Activated CD8-positive, alpha-beta memory T cell treated with anti-CD3 and anti-CD28 coated beads, Interleukin-2, amount 10 ng/mL, durations not matched to agents 7 days and 5 days (primary cell): ENCODE data around the gene CPXM1. TPM values are rescaled to one million over a fixed set of nuclear protein-coding genes. Genes with fewer than 3 reads are reported as not detected.
A peak's percentile ranks its signal among the peaks of the same experiment; 100 is the strongest.
"Not testable (repeated sequence)": the region's sequence is repeated elsewhere in the genome, so short reads cannot be mapped to it uniquely, and the experiment has no call there.

Source experiments
- ATAC-seq: fragments of 150-1000 bp; cut with Tn5 transposase; one replicate; pipeline ENCODE4 v1.10.0; 2021; ENCODE audit warnings: moderate library complexity
- CTCF ChIA-PET: fragments of 350-600 bp; sonication (Branson Sonifier 250); formaldehyde crosslinking; loops from one replicate; lab custom pipeline; 2021; ENCODE audit warnings: antibody characterized with exemption; lab: Charles Lee
- DNase-seq: peaks from one replicate; pipeline ENCODE4 v3.0.0-alpha.2; 2020
- H3K27ac Mint-ChIP-seq: one replicate; pipeline ENCODE4 v1.8.0; 2021; ENCODE audit warnings: mild to moderate bottlenecking, mixed read lengths
- H3K27me3 Mint-ChIP-seq: one replicate; pipeline ENCODE4 v1.8.0; 2021; ENCODE audit warnings: mixed read lengths
- H3K36me3 Mint-ChIP-seq: one replicate; pipeline ENCODE4 v1.8.0; 2021; ENCODE audit warnings: mild to moderate bottlenecking, mixed read lengths
- H3K4me1 Mint-ChIP-seq: one replicate; pipeline ENCODE4 v1.8.0; 2021; ENCODE audit warnings: mixed read lengths
- H3K4me3 Mint-ChIP-seq: one replicate; pipeline ENCODE4 v1.8.0; 2021; ENCODE audit warnings: mild to moderate bottlenecking, moderate library complexity, mixed read lengths
- H3K9me3 Mint-ChIP-seq: one replicate; pipeline ENCODE4 v1.8.0; 2022; ENCODE audit warnings: low read depth, mixed read lengths
- total RNA-seq, 2 experiments: library from RNA; stranded (reverse); gene quantifications; one replicate each; pipeline ENCODE4 v1.2.3, GENCODE V29; 2021

CPXM1 gene
- total RNA-seq, 2 experiments from 2014 or later: 0.35 to 0.68 TPM

- ATAC-seq (no peak), DNase-seq (no peak)
- Mint-ChIP-seq H3K27ac (no peak overlapping the region), H3K4me3 (no peak overlapping the region), H3K36me3 (no peaks in the 10 kb centered on the region), H3K4me1 (peaks cover 4% of the 10 kb centered on the region), H3K9me3 (no peaks in the 10 kb centered on the region), H3K27me3 (peaks cover 58% of the 10 kb centered on the region)
- CTCF ChIA-PET: no interaction called here
Observed at GRCh38 chr20:2794202-2794748, 6.2 kb downstream of the CPXM1 start.

- no peak overlapping the region for H3K27ac Mint-ChIP-seq
- H3K4me3 Mint-ChIP-seq: no peak overlapping the region
- peaks cover 57% of the 10 kb centered on the region for H3K27me3 Mint-ChIP-seq
- ATAC-seq (no peak), DNase-seq (no peak)
- CTCF ChIA-PET: no interaction called here
- no peaks in the 10 kb centered on the region for H3K36me3 Mint-ChIP-seq
- peaks cover 4% of the 10 kb centered on the region for H3K4me1 Mint-ChIP-seq
- H3K9me3 Mint-ChIP-seq: no peaks in the 10 kb centered on the region
Observed at GRCh38 chr20:2793471-2793870, 7.0 kb downstream of the CPXM1 start.

GRCh38 chr20:2783908-2784566 lies 16.4 kb downstream of the CPXM1 start:
- H3K4me3 Mint-ChIP-seq: no peak overlapping the region
- ATAC-seq: no peak

GRCh38 chr20:2780948-2781347 lies 19.5 kb downstream of the CPXM1 start:
- CTCF ChIA-PET: no interaction called here
- Mint-ChIP-seq H3K27ac (no peak overlapping the region), H3K4me1 (no peaks in the 10 kb centered on the region), H3K9me3 (no peaks in the 10 kb centered on the region), H3K27me3 (peaks cover 51% of the 10 kb centered on the region), H3K4me3 (no peak overlapping the region), H3K36me3 (no peaks in the 10 kb centered on the region)
- DNase-seq (no peak), ATAC-seq (no peak)

More at GRCh38 chr20:2783908-2784566, 16.4 kb downstream of the CPXM1 start:
- no peak for DNase-seq
- CTCF ChIA-PET: no interaction called here
- no peaks in the 10 kb centered on the region for H3K4me1 Mint-ChIP-seq
- H3K27ac Mint-ChIP-seq: no peak overlapping the region
- peaks cover 56% of the 10 kb centered on the region for H3K27me3 Mint-ChIP-seq
- no peaks in the 10 kb centered on the region for H3K9me3 Mint-ChIP-seq
- no peaks in the 10 kb centered on the region for H3K36me3 Mint-ChIP-seq

- DNase-seq (no peak), ATAC-seq (no peak)
- Mint-ChIP-seq H3K9me3 (no peaks in the 10 kb centered on the region), H3K36me3 (no peaks in the 10 kb centered on the region), H3K27ac (no peak overlapping the region), H3K27me3 (peaks cover 39% of the 10 kb centered on the region), H3K4me3 (no peak overlapping the region), H3K4me1 (no peaks in the 10 kb centered on the region)
- CTCF ChIA-PET: no interaction called here
Observed at GRCh38 chr20:2778602-2779321, 21.7 kb downstream of the CPXM1 start.

GRCh38 chr20:2775139-2775538 lies 25.3 kb downstream of the CPXM1 start:
- no peak overlapping the region for H3K27ac Mint-ChIP-seq
- CTCF ChIA-PET: interaction anchor here (0.7 kb wide), 1 partner anchor 322 kb away, joined by 4 read pairs; no protein-coding TSS in a partner anchor
- ATAC-seq (no peak), DNase-seq (no peak)
- H3K4me3 Mint-ChIP-seq: no peak overlapping the region
- H3K4me1 Mint-ChIP-seq: peaks cover 11% of the 10 kb centered on the region
- no peaks in the 10 kb centered on the region for H3K36me3 Mint-ChIP-seq
- peaks cover 26% of the 10 kb centered on the region for H3K27me3 Mint-ChIP-seq
- H3K9me3 Mint-ChIP-seq: no peaks in the 10 kb centered on the region

- no peak for ATAC-seq
- CTCF ChIA-PET: interaction anchor here (1.3 kb wide), 1 partner anchor 21 kb away, joined by 4 read pairs; no protein-coding TSS in a partner anchor
- Mint-ChIP-seq H3K4me1 (peaks cover 11% of the 10 kb centered on the region), H3K4me3 (no peak overlapping the region), H3K27me3 (peaks cover 20% of the 10 kb centered on the region), H3K9me3 (no peaks in the 10 kb centered on the region), H3K27ac (no peak overlapping the region), H3K36me3 (no peaks in the 10 kb centered on the region)
- DNase-seq: no peak
Observed at GRCh38 chr20:2773812-2774211, 26.6 kb downstream of the CPXM1 start.

GRCh38 chr20:2771631-2772080 lies 28.8 kb downstream of the CPXM1 start:
- Mint-ChIP-seq H3K9me3 (no peaks in the 10 kb centered on the region), H3K27ac (no peak overlapping the region), H3K27me3 (peaks cover 22% of the 10 kb centered on the region), H3K4me3 (no peak overlapping the region), H3K36me3 (no peaks in the 10 kb centered on the region), H3K4me1 (peaks cover 11% of the 10 kb centered on the region)
- no peak for DNase-seq
- ATAC-seq: peak; percentile 33
- CTCF ChIA-PET: no interaction called here

- H3K9me3 Mint-ChIP-seq, CTCF ChIA-PET, H3K36me3 Mint-ChIP-seq, H3K4me3 Mint-ChIP-seq, H3K27ac Mint-ChIP-seq, ATAC-seq, DNase-seq: not testable (repeated sequence)
- Mint-ChIP-seq H3K4me1 (peaks cover 11% of the 10 kb centered on the region), H3K27me3 (peaks cover 19% of the 10 kb centered on the region)
Observed at GRCh38 chr20:2770091-2770490, 30.3 kb downstream of the CPXM1 start.

- Mint-ChIP-seq H3K9me3 (no peaks in the 10 kb centered on the region), H3K4me3 (no peak overlapping the region), H3K4me1 (peaks cover 11% of the 10 kb centered on the region), H3K27ac (no peak overlapping the region), H3K36me3 (no peaks in the 10 kb centered on the region), H3K27me3 (peaks cover 23% of the 10 kb centered on the region)
- ATAC-seq (no peak), DNase-seq (no peak)
- CTCF ChIA-PET: interaction anchor here (1.1 kb wide), 1 partner anchor 15 kb away, joined by 4 read pairs; no protein-coding TSS in a partner anchor
Observed at GRCh38 chr20:2768632-2769015, 31.8 kb downstream of the CPXM1 start.

GRCh38 chr20:2767768-2768631 lies 32.4 kb downstream of the CPXM1 start:
- Mint-ChIP-seq H3K4me1 (peaks cover 11% of the 10 kb centered on the region), H3K36me3 (no peaks in the 10 kb centered on the region), H3K4me3 (no peak overlapping the region), H3K27ac (no peak overlapping the region), H3K9me3 (no peaks in the 10 kb centered on the region), H3K27me3 (peaks cover 24% of the 10 kb centered on the region)
- ATAC-seq: no peak
- no peak for DNase-seq
- CTCF ChIA-PET: interaction anchor here (1.1 kb wide), 1 partner anchor 15 kb away, joined by 4 read pairs; no protein-coding TSS in a partner anchor

GRCh38 chr20:2763186-2763585 lies 37.2 kb downstream of the CPXM1 start:
- no peaks in the 10 kb centered on the region for H3K36me3 Mint-ChIP-seq
- H3K9me3 Mint-ChIP-seq: no peaks in the 10 kb centered on the region
- H3K4me1 Mint-ChIP-seq: no peaks in the 10 kb centered on the region
- DNase-seq (no peak), ATAC-seq (no peak)
- CTCF ChIA-PET: interaction anchor here (0.6 to 4.1 kb wide), 2 partner anchors 11 to 50 kb away, joined by 3 to 22 read pairs; no protein-coding TSS in a partner anchor
- H3K4me3 Mint-ChIP-seq: no peak overlapping the region
- H3K27me3 Mint-ChIP-seq: peaks cover 24% of the 10 kb centered on the region
- no peak overlapping the region for H3K27ac Mint-ChIP-seq
